Fibroblast of lung (primary cell): ENCODE data around the gene DOCK4.

Experiments used
- CTCF ChIP-seq, 2 donors: IDR thresholded peaks in 1 of 2; conservative IDR thresholded peaks in 1 of 2; 1 replicate in 1 of 2; 2 replicates in 1 of 2; pipeline ENCODE4 v1.5.1; 2011 to 2012; ENCODE audit warnings: low read length in 2 of 2, control low read depth in 1 of 2, inconsistent platforms in 1 of 2, low read depth in 1 of 2, mild to moderate bottlenecking in 1 of 2
- EZH2 ChIP-seq: IDR thresholded peaks from 2 replicates; pipeline ENCODE4 v1.5.1; 2012; ENCODE audit warnings: low read length, control low read depth, mild to moderate bottlenecking; ENCODE audit errors: missing control alignments

DNA sequence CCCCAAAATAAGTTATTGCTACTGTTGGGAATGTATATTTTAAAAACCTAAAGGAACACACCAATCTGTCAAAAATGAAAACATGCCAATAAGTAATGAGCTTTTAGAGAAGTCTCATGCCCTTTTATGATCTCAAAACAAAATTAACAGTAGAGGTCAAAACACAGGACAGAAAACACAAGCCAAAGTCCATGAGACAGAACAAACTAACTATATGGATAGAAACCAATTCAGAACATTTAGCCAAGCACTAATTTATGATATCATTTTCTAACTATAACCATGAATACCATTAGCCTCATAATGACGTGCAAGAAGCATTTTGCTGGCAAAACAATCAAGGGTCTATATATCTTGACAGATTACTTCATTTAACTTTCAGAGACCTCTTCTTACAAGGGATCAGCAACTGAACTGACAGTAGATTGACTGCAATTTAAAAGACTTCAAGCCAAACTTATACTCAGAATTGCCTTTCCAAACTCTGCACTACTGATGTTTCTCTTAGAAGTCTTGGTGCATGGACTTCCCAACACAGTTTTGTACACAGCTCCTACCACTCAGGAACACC lies 200.9 kb downstream of the DOCK4 start:
- TF ChIP-seq EZH2 (no peak), CTCF (conservative IDR thresholded peaks at IDR 0.05 in 1 of 2, IDR thresholded peaks at IDR 0.05 in 1 of 2; ENCODE audit: low read depth in 1 of 2, low read length in 2 of 2) (no peak)
